Panc1 (cell line): ENCODE measurements around the gene ATP6V1G3.

Experiments
- CTCF ChIP-seq: fragments of 450-650 bp; IDR thresholded peaks from 2 replicates; pipeline ENCODE4 v1.5.1; 2017; ENCODE audit warnings: mild to moderate bottlenecking
- REST ChIP-seq, 2 experiments: IDR thresholded peaks; 2 replicates each; pipeline ENCODE4 v1.6.1; 2011 to 2012; ENCODE audit warnings: low read depth in 2 of 2, control low read depth in 1 of 2, low read length in 1 of 2, mild to moderate bottlenecking in 1 of 2, moderate library complexity in 1 of 2; ENCODE audit not compliant: insufficient read depth in 1 of 2
- SIN3A ChIP-seq: IDR thresholded peaks from 2 replicates; pipeline ENCODE4 v1.6.1; 2012; ENCODE audit warnings: low read depth, mild to moderate bottlenecking, low read length, moderate library complexity, borderline replicate concordance; ENCODE audit not compliant: insufficient read depth

- TF ChIP-seq CTCF (no peak), SIN3A (no peak), REST (IDR thresholded peaks at IDR 0.05; ENCODE audit: insufficient read depth in 1 of 2, low read depth in 2 of 2, low read length in 1 of 2) (no peak)
Observed at GRCh38 chr1:198500096-198500495, 40.4 kb downstream of the ATP6V1G3 start.
